DOHH2 (cell line): ENCODE results near the gene ZNF792.

Experiments used
- EZH2phosphoT487 ChIP-seq: fragments of 200-600 bp; sonication (generic); IDR thresholded peaks from 2 replicates; pipeline ENCODE4 v1.6.1; 2017; ENCODE audit warnings: borderline replicate concordance, mild to moderate bottlenecking, antibody characterized with exemption, low read length, moderate library complexity, mixed read lengths
- TF ChIP-seq, protein P1 (sequence below): fragments of 200-600 bp; sonication (generic); IDR thresholded peaks from one replicate; pipeline ENCODE4 v1.5.1; 2014; ENCODE audit warnings: antibody characterized with exemption, mild to moderate bottlenecking, low read depth, low read length; ENCODE audit not compliant: poor library complexity, severe bottlenecking

DNA sequence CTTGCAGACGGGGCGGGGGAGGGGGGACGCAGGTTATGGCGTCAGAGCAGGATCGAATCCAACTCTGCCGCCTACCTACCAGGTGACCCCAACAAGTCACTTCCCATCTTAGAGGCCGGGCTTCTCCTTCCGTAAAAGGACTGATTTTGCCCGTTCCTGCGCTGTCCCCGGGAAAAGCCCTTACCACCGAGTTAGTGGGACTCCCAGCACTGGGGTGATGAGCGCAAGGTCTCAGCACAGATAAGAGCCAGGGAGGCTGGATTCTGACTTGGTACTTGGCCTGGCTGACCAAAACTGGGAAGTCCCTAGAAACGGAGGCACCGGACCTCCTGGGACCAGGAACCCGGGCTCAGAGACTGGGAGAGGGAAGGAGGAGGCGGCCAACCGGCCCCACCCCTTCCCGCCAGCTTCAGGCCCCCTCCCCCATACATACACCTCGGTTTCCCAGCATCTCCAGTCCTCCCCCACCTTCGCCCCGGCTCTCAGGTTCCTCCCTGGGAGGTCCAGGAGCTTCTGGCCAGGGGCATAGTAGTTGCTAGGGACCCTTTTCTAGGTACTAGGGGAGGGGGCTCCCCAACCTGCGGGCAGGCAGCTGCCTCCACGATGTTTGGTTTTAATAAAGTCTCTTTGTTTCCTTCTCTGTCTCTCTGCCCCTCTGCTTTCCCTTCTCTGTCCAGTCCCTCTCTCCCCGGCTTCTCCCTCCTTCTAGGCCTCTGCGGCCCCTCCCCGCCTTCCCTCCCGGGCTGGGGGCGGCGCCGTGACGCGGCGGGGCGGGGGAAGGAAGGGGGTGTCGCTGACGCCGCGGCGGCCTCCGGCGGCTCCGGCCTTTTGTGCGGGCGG, 35.7 kb upstream of the ZNF792 start, which contains the start of gene GRAMD1A:
- TF ChIP-seq, protein P1, sequence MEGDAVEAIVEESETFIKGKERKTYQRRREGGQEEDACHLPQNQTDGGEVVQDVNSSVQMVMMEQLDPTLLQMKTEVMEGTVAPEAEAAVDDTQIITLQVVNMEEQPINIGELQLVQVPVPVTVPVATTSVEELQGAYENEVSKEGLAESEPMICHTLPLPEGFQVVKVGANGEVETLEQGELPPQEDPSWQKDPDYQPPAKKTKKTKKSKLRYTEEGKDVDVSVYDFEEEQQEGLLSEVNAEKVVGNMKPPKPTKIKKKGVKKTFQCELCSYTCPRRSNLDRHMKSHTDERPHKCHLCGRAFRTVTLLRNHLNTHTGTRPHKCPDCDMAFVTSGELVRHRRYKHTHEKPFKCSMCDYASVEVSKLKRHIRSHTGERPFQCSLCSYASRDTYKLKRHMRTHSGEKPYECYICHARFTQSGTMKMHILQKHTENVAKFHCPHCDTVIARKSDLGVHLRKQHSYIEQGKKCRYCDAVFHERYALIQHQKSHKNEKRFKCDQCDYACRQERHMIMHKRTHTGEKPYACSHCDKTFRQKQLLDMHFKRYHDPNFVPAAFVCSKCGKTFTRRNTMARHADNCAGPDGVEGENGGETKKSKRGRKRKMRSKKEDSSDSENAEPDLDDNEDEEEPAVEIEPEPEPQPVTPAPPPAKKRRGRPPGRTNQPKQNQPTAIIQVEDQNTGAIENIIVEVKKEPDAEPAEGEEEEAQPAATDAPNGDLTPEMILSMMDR: no peak
- no peak for TF ChIP-seq EZH2phosphoT487
